ENCODE measurements around the gene DNAH10.

DNAH10 gene

GRCh38 chr12:123839826-123840225 is 77.7 kb downstream of the DNAH10 start:
- DNase-seq (ENCODE audit: low read depth) = no peak
- TF ChIP-seq CTCF (IDR thresholded peaks at IDR 0.05; ENCODE audit: low read depth, low read length, missing control alignments) = no peak

GRCh38 chr12:123840765-123841425 is 78.8 kb downstream of the DNAH10 start:
- H3K4me3 ChIP-seq (ENCODE audit: low read depth, low read length) = no peak overlapping the region
- TF ChIP-seq CTCF (IDR thresholded peaks at IDR 0.05; ENCODE audit: low read depth, low read length, missing control alignments) = no peak
- DNase-seq (ENCODE audit: low read depth) = no peak

More at GRCh38 chr12:123839826-123840225, 77.7 kb downstream of the DNAH10 start:
- no peak overlapping the region for H3K4me3 ChIP-seq (ENCODE audit: low read depth, low read length)

GRCh38 chr12:123843912-123844748 is 82.0 kb downstream of the DNAH10 start:
- H3K4me3 ChIP-seq (ENCODE audit: low read depth, low read length) = no peak overlapping the region
- DNase-seq (ENCODE audit: low read depth) = no peak
- TF ChIP-seq CTCF (IDR thresholded peaks at IDR 0.05; ENCODE audit: low read depth, low read length, missing control alignments) = no peak

- H3K4me3 ChIP-seq (ENCODE audit: low read depth, low read length) = no peak overlapping the region
- no peak for DNase-seq (ENCODE audit: low read depth)
- no peak for TF ChIP-seq CTCF (IDR thresholded peaks at IDR 0.05; ENCODE audit: low read depth, low read length, missing control alignments)
Observed at GRCh38 chr12:123845881-123846280, 83.8 kb downstream of the DNAH10 start.

GRCh38 chr12:123846340-123846739 is 84.2 kb downstream of the DNAH10 start:
- H3K4me3 ChIP-seq (ENCODE audit: low read depth, low read length) = no peak overlapping the region
- DNase-seq (ENCODE audit: low read depth) = no peak
- TF ChIP-seq CTCF (IDR thresholded peaks at IDR 0.05; ENCODE audit: low read depth, low read length, missing control alignments) = no peak

- TF ChIP-seq CTCF (IDR thresholded peaks at IDR 0.05; ENCODE audit: low read depth, low read length, missing control alignments) = no peak
- DNase-seq (ENCODE audit: low read depth) = no peak
- H3K4me3 ChIP-seq (ENCODE audit: low read depth, low read length) = no peak overlapping the region
Observed at GRCh38 chr12:123847019-123847418, 84.9 kb downstream of the DNAH10 start.

All from GM12864 (cell line).